Myocyte (in vitro differentiated cells): ENCODE data around the gene TRERF1. TPM values are rescaled to one million over a fixed set of nuclear protein-coding genes. Genes with fewer than 3 reads are reported as not detected.
"Not testable (repeated sequence)": the region's sequence is repeated elsewhere in the genome, so short reads cannot be mapped to it uniquely, and the experiment has no call there.

Experiments used
- DNase-seq: peaks from one replicate; pipeline ENCODE4 v3.0.0-alpha.2; 2012; ENCODE audit warnings: low read depth
- total RNA-seq: library from RNA; depleted of rRNA; stranded (reverse); fragments of >200 nt; gene quantifications from 2 replicates; pipeline ENCODE4 v1.2.3, GENCODE V29; 2014

TRERF1 gene
- total RNA-seq, 1 donor from 2014 or later: 1.6 TPM

GRCh38 chr6:42449917-42450476, 1.7 kb downstream of the TRERF1 start:
- peak; percentile 5 for DNase-seq

DNA sequence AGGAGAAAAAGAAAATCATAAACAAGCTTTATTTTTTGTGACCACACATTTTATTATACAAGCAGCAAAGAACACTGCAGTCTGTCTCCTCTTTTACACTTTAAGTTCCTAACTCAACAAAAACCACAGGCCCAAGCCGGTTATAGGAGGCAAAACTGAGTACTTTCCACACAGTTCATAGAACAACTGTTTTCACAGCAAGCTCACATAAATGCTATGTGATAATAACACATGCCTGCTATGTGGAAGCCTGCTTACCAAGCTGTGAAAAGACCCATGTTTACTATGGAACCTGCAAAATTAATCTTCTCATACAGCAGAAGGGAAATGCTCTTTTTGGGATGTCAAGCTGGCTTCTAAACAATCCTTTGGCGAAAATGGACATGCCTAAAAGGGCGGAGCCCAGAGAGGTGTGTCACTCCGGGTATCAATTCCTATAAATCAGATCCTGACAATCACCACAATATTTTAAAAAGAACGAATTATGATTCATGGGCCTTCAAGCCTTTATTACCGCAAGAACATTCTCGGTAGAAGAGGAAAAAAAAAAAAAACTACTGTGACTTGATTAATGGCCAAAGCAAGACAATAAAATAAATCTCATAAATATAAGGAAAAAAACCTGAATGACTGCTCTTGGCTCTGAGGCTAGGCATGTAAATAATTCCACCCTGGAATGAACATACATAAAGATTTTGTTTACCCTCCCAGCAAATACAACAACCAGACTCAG, 2.6 kb downstream of the TRERF1 start:
- no peak for DNase-seq

DNA sequence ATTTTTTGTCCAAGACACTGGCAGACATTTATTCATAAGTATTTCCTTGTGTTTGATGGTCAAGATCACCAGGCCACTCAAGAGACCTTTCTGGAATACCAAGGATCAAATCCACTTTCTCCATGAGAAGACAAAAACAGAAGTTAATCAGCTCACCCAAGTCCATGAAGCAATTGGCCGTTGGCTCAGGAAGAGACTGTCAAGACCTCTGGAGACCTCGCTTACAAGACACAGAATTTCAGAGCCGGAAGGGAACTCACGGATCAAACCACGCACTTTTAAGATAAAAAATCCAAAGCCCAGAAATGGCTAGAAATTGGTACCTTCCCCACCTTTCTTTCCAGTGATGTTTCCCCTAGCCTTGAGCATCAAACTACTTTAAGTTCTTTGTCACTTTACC, 3.3 kb downstream of the TRERF1 start:
- no peak for DNase-seq

DNA sequence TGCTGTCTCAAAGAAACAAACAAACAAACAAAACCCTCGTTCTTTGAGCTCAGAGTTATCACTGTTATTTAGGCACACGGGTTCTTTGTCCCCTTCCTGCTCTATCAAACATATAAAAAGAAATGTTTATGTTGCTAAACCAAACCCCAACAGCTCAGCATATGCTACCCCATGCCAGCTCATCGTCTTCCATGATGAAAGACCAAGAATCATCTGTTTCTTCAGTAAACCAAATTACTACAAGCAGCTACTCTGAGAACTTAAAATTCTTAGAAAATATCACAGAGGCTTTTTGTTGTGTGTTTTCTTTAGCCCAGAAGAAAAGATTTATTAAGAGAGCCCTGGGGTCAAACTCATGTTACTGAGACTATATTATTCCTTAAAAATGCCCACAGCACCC, 4.7 kb downstream of the TRERF1 start:
- no peak for DNase-seq

- DNase-seq: peak; percentile 4
These were observed 5.4 kb downstream of the TRERF1 start for GRCh38 chr6:42446370-42446769.

GRCh38 chr6:42445955-42446354, 5.8 kb downstream of the TRERF1 start:
- DNase-seq: not testable (repeated sequence)

- DNase-seq: no peak
These were observed 8.2 kb downstream of the TRERF1 start for GRCh38 chr6:42443312-42444060.

DNA sequence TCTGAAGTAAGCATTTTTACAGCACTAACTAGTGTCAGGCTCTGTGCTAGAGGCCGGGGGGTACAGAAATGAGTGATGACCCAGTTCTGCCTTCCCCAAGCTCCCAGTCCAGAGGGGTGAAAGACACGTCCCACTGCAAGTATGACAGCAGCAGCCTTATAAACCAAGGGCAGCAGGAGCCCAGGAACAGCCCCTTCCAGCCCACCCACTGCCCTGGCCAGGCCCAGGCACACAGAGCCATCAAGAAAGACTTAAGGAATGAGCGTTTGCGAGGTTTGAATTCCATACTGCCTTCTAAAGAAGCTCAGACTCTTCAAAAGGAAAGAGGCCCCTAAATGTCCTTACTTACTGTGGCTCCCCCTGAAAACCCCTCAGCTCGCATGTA, 10.0 kb downstream of the TRERF1 start:
- DNase-seq: no peak

DNA sequence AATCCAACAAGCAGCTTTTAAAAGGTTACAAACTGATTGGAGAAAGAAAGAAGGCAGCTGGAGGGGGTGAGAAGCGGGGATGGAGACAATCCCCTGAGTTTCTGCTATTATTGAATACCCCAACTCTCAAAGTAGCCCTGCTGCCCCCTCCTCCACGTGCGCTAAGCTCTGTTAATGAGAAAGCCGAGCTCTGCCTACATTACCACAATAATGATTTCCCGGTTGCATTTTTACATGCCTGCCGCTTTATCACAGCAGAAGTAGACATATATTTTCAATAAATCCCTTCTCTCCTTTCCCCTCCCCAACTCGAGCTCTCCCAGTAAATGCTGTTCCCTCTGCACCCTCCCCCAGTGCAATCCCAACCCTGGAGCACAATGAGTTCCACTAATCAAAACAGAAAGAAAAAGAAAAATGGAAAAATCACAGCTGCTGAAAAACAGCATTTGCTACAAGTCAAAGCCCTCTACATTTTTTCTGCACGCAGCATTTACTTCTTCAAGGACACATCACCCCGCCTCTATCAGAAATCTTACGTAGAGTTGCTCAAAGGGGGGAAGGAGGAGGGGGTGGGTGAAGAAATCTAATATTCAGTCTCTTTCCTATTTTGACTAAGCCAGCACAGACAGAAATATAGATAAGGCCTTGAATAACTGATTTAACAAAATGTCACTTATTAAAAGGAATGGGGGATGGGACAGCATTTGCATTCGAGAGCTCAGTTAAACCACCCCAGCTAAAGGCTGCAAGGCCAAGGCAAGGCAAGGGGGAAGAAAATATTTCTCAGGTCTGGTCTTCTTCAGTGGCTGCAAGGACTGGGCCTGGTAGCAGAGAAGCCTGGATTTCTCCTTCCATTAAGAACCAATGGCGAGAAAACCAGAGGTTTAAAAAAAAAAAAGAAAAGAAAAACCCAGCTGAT, 10.7 kb downstream of the TRERF1 start:
- no peak for DNase-seq

GRCh38 chr6:42440027-42440426, 11.7 kb downstream of the TRERF1 start:
- DNase-seq: no peak

DNA sequence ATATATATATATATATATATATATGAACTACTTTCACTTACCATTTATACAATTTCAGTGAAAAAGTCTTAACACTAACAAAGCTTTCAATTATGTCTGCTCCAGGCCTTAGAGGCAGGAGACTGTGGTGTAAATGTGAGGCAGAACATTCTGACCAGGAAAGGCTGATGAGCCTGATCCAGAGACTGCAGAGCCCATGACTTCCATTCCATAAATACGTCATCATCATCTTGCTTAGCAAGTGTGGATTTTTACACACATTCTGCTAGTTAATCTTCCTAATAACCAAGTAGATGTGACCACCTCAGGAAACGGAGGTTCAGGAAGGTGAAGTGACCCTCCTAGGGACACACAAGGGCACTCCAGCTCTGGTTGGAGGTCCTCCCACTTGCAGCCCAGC, 14.9 kb downstream of the TRERF1 start:
- DNase-seq: peak; percentile 6

DNA sequence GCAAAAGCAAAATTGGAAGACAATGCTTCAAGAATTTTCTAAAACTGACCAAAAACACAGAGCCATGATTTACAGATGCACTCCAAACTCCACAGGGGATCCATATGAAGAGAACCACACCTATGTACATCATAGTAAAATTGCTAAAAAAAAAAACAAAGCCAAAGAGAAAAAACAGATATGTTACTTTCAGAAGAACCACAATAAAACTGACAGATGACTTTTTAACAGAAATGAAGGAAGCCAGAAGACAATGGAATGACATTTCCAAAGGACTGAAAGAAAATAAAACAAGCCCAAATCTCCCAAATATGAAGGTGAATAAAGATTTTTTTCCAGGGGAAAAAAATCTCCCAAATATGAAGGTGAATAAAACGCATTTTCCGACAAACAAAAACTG, 17.5 kb downstream of the TRERF1 start:
- peak; percentile 6 for DNase-seq

GRCh38 chr6:42433409-42433808, 18.3 kb downstream of the TRERF1 start:
- no peak for DNase-seq

GRCh38 chr6:42431877-42432276, 19.8 kb downstream of the TRERF1 start:
- no peak for DNase-seq

DNA sequence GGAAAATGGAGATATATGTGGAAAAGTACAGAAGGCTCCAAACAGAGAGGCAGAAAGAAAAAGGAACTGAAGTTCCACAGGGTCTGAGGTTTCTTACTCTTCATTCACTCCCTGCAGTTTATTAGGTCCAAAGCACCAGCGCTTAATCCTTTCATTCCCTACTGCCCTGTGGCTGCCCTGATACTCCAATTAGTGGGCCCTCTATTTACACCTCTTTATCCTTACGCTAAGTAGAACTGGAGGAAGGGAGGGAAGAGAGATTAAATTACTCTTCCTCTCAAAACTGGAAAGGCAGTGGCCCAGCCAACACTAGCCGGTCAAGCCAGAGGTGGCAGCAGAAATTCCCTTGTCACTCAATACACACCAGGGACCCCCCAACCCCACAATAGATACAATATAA, 20.4 kb downstream of the TRERF1 start:
- DNase-seq: no peak

DNA sequence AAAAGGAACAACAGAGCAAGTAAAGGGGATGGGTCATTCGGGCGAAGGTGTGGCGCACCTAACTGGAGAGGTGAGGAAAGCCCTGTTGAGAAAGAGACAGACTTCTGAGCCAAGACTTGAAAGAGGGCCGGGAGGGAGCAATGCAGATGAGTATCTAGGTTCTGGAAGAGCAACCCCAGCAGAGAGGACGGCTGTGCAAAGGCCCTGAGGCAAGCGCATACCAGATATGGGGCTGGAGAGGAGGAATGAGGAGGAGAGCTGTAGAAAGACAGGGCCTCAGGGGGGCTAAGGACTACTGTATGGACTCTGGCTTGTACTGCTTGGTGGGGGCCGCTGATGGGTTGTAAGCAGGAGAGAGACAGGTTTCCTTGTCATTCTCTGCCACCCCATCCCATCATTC, 21.9 kb downstream of the TRERF1 start:
- no peak for DNase-seq

- DNase-seq: no peak
These were observed 22.6 kb downstream of the TRERF1 start for GRCh38 chr6:42429042-42429585.

GRCh38 chr6:42428326-42429041, 23.2 kb downstream of the TRERF1 start:
- DNase-seq: peak; percentile 81

GRCh38 chr6:42427871-42428270, 23.9 kb downstream of the TRERF1 start:
- DNase-seq: peak; percentile 49

DNA sequence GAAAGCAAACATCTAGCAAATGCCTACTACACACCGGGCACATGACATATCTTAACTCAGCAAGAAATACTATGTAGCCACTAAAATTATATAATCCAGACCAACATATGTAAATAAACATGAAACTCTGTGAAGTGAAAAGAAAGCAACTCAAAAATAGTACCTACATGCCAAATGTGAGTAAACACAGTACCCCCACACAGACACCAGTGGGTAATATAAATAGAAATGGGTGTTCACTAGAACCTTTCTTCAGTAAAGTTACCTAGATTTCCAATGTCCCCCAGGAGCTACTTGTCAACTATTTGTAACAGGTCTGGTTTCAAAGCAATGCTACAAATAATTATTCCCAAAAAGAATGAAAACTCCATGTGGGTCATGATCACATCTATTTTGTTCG, 25.5 kb downstream of the TRERF1 start:
- no peak for DNase-seq
